ENCODE data around the gene RFPL1.

GRCh38 chr22:29480512-29481264, 42.3 kb downstream of the RFPL1 start:
- TF ChIP-seq, protein P1, sequence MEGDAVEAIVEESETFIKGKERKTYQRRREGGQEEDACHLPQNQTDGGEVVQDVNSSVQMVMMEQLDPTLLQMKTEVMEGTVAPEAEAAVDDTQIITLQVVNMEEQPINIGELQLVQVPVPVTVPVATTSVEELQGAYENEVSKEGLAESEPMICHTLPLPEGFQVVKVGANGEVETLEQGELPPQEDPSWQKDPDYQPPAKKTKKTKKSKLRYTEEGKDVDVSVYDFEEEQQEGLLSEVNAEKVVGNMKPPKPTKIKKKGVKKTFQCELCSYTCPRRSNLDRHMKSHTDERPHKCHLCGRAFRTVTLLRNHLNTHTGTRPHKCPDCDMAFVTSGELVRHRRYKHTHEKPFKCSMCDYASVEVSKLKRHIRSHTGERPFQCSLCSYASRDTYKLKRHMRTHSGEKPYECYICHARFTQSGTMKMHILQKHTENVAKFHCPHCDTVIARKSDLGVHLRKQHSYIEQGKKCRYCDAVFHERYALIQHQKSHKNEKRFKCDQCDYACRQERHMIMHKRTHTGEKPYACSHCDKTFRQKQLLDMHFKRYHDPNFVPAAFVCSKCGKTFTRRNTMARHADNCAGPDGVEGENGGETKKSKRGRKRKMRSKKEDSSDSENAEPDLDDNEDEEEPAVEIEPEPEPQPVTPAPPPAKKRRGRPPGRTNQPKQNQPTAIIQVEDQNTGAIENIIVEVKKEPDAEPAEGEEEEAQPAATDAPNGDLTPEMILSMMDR (conservative IDR thresholded peaks at IDR 0.05), result no peak
- TF ChIP-seq EZH2 (IDR thresholded peaks at IDR 0.05; ENCODE audit: low read depth), result no peak

Data from PC-9 (cell line).